Stimulated activated CD4-positive, alpha-beta T cell treated with anti-CD3 and anti-CD28 coated beads, Interleukin-1b, Interleukin-23, amount 100 ng/mL, for 1 hour (primary cell): Measurements from ENCODE around the gene TM4SF1.

Experiments used
- DNase-seq, 2 donors: peaks; one replicate each; pipeline ENCODE4 v3.0.0-alpha.2; 2020; ENCODE audit warnings: low read depth in 2 of 2

Gene TM4SF1

DNA sequence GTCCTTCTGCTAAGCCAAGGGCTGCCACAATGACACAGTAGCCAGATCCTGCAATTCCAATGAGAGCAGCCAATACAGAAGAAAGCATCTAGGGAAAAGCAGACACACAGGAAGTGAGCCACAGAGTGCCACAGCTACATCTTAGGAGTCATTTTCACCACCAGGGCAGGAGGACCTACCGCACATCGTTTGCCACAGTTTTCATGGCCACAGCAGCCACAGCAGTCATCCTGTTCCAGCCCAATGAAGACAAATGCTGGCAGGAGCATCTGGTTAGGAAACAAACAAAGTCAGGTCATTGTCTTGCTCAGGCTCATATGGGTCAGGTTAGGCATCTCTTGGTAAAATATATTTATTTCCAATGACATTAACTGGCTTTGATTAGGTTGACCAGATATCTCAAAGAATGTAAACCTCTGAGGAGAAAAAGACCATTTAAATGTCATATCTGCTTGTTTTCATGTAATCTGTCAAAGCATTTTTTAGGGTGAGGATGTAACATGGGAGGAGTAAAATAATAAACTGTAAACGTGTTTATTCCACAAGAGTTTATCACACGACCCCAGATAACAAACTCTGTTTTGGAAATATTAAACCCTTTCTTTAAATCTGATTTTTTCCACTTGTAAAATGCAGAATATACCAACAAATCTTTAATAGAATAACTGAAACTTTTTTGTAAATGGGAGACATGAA lies 1.8 kb downstream of the TM4SF1 start:
- DNase-seq = no peak

DNA sequence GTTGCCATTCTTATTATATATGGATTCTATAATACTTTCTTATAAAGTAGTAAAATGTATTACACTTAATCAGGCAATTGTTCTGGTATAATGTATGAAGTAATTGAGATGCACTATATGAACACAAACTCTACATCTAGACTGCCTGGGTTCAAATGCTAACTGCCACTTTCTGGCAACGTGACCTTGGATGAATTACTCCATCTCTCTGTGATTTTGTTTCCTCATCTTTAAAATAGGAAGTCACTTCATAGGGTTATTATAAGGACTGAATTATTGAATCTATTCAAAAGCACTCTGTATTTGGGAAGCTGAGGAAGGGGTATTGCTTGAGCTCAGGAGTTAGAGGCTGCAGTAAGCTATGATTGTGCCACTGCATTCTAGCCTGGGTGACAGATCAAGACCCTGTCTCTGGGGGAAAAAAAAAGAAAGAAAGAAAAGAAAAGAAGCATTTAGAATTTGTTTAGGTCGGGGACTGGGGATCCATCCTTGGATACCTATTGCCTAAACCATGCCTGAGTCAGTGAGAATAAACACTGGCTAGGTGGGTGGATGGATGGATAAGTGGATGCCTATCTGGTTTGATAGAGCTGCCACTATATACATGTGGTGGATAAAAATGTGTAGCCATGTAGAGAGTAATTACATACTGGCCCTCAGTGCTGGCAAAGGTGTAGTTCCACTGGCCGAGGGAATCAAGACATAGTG lies 2.5 kb downstream of the TM4SF1 start:
- no peak for DNase-seq

DNA sequence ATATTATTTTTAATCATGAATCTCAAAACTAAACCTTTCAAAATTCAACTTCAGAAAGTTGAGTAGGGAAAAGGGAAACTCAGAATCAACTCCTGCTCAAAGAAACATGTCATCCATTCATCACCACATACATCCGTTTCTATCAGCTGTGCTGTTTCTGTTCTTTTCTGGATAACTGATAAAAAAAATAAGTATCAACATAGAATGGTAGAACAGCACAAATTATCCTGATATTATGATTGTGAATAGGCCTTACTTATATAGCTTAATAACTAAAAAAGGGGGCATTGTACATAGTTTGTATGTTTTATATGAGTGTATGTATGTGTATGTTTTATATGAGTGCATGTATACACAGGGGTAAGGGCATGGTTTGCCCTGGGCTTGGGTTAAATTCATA lies 3.1 kb downstream of the TM4SF1 start:
- no peak for DNase-seq

DNA sequence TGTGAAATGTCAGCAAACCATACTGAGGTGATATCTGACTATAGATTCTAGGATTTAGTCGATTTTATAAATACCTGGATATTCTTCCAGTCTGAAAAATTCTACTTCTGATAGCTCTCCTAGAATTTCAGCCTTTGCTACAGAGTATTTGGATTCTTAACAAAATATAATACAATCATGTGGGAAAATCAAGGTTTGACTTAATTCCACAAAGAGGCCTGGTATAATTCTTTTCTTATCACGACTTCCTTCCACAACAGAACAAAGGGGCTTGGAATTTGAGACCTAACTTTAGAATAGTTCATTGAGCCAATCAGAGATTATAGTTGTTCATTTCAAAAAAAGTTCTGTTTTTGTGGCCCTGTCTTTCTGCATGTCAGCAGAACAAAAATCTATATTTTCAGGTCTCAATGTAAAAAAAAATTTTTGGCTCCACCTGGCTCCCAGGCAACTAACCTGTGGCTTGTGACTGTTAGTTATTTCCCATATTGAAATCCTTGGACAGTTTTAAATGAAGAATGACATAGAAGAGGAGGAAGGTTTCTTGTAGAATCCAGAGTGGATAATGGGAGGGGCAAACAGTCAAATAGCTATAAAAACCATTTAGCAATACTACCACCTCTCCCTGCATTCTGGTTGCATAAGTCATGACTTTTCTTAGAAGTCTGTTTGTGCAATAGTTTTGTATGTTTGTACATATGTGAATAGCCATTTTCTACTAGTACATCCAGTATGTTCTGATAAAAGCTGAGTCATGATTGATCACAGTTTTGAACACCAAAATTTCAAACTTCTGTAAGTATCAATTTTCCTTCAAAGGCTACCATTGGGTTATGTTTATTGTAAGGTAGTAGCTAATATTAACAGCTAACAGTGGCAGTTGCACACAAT lies 4.0 kb downstream of the TM4SF1 start:
- DNase-seq = no peak

DNA sequence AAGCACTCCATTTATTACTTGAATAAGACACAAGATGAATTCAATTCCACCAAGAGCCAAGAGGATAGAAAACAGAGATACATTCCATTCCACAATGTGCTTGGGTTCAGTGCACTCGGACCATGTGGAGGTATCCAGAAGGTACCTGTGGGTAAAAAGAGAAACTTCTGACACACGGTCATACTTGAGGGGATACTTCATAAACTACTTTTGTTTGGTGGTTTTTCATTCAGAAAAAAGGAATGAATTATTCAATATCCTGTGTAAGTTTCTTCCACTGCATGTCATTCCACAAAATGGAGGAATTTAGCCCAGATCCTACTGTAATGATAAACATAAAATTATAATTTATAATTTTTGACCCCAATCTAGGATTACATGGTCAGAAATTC lies 5.7 kb downstream of the TM4SF1 start:
- DNase-seq = no peak

DNA sequence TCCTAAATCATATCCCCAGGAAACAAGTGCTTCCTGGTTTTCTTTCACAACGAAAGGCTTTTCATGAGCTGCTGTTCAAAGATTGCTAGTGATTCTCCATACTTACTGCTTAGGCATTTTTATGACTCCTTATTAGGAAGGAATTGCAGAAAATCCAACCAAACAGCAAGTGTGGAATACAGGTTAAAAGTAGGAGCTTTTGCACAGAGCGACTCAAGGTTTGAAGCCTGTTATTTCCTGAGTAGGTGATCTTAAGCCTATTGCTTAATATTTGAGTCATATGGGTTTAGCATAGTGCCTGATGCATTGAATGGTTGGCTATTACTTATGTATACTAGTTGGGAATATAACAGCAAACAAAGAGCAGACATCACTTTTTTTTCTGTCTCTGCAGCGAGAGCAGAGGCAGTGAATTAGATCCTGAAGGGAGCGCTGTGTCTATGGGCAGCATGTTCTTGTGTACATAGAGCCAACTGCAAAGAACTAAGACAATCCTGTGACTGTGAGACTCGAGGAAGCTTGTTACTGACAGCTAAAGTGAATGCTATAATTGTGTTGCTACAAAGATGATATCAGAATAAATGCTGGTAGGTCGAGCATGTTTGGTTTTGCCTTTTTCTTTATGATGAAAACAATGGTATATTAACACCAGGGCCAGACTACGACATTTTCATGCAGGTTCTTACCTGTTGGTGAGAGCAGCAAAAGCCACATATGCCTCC lies 6.3 kb downstream of the TM4SF1 start:
- DNase-seq = no peak

DNA sequence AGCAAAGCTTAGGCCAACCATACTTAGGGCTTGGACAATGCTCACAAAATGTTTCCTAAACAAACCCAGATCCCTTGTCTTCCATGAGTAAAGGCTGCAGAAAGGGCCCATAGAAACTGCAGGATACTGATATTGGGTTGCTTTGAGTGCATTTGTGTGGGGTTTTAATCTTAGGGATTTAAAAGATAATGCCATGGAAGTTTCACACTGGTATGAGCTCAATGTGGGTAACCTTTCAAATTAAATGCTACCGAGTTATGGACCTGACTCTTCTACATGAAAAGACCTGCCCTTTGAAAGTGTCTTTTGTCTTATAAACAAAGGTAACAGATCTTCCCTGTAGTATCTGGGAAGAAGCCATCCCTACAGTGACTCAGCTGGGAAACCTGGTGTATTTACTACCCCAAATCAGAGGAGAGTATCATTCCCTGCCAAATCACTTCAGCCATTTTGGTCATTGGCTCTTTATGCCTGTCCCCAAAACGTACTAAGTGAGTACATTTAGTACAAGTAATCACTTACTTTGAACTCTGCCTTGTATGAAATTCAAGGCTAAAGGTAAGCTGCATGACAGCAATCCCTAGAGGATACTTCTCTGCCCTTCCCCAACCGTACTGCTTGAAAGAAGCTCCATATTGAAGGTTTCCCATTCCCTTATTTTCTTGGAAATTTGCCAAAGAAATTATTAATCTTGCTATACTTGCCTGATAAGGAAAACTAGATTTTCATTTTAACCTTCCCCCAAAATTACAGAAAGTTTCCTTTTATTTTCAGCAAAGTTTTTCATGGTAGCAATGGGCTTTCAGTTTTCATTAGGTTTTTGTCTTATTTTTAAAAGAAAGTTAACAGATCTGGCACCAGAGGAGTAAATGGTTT lies 7.2 kb downstream of the TM4SF1 start:
- no peak for DNase-seq

DNA sequence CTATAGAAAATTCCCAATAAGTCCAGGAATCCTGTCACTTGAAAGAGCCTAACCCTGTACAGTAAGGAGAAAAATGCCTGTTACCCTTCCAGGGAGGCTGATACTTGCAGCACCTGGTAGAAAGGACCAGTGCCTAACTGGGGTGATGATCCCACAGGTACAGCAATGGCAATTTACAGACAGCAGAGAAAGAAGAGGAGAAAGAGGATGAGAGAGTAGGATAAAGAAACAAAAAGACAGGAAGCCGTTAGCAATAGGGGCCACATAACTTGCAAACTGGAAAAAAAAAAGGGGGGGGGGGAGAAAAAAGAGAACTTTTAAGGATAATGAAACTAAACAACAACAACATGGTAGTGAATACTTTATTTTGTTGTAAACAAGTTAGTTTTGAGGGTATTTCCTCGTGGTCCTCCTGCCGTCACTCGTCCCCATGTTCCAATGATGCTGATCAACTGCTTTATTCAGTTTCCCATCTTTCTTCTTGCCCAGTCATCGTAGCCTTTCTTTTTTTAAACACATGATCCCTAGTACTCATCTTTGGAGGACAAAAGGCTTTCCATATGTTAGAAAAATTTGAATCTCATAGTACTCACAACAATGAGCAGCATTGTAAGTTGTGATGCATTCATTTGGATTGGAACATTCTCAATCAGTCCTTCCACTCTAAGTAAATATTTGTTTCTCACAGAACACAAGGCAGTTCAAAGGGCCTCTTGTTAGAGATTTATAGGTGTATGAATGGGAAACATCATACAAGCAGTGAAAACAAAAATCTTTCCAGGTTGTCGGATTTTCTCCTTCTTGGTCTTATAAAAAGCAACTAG lies 8.6 kb downstream of the TM4SF1 start:
- no peak for DNase-seq

DNA sequence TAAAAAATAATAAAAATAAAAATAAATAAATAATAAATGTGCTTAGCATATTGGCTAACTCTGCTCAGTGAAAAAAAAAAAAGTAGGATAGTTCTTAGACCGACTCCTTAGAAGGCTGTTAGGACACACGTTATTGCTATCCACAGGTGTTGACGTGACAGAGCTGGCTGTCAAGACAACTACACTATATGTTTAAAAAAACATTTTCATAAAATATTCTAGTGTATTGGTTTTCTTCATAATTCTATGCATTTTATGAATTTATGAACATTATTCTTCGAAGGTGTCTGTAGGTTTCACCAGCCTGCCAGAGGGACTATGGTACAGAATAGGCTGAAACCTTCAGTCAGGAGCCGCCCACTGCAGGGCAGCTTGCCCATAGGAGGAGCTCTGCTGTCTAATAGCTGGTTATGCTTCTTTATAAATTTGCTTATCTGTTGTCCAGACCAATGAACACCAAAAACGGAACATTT lies 9.2 kb downstream of the TM4SF1 start:
- DNase-seq = no peak

DNA sequence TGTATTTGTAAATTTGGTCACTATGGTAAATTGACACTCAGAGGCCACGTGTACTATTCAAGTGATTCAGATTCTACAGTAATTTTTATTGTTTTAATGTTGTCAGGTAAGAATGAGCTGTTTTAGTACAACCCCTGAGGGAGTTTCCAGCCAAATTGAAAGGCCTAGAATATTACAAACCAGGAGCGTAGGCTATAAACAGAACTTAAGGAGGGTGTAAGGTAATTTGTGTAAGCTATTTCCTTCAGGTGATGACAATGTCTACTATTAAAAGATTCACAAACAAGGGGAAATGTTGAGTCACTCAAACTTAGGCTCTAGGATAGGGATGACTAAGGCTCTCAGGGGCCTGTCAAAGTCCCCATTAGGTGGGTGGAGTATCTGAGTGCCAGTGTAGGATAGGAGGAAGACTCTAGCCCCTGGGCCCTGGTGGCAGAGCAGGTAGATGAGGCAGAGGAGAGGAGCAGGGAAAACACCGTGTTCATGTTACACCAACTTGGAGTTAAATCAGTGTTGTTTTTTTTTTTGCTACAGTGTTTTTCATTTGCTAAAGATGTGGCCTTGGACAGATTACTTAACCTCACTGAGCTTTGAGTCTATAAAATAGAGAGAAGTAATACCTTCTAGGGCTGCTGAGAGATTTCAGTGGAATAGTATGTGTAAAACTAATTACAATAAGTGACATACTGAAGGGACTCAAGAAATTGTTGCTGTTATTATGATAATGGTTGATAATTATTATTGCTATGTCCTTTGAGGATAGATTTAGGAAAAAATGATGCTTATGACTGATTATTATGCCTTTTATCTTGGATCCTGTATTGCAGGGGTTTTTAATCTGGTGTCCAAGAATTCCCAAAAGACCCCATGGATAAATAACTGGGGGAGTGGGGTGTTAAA lies 10.3 kb downstream of the TM4SF1 start:
- DNase-seq = peak in 1 of 2 donors; percentile 3

DNA sequence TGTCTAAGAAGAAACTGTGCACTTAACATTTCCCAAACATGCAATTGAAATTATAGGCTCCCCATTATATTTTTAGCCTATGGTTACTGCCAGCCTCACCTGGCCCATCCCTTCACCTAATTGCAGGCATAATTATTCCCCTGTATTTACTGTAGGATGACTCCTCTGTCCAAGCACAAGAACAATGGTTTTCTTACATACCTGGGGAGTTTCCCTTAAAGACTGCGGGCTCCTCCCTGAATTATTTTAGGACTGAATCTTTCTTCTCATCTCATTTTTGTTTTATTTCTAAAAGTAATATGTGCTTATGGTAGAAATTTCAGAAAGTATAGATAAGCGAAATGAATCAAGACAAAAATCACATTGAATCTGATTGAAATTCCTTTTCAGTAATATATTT lies 11.4 kb downstream of the TM4SF1 start:
- DNase-seq = no peak

DNA sequence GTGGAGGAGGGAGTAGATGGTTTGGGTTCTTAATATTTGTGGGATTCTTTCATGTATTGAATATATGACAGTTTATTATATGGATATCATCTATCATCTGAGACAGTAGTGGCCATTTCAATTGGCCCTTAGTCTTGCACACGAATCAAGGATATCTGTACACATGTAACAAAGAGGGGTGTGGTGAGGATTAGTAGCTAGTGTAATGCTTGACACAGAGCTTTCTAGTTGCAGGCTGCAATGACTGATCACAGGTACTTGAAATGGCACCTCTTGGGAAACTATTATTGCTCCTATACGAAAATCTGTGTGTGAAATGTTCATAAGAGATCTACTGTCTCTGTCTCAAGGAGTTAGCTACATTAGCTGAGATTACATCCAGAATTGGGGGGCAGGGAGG lies 12.8 kb downstream of the TM4SF1 start:
- DNase-seq = no peak

DNA sequence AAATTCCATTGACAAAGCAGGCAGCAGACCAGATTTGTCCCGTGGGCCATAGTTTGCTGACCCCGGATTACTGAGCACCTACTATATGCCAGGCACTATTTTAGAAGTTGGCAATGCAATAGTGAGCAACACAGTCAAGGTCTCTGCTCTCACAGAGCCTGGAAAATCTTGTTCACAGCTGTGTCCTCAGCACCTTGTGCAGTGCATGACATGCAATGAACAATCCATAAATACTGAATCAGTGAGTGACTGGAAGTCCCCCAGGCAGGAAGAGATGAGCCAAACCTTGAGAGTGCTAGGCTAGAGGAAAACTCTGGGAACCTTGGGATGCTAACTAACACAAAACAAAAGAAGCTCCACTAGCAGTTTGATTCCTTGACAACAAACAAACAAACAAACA lies 14.4 kb downstream of the TM4SF1 start:
- DNase-seq = no peak

DNA sequence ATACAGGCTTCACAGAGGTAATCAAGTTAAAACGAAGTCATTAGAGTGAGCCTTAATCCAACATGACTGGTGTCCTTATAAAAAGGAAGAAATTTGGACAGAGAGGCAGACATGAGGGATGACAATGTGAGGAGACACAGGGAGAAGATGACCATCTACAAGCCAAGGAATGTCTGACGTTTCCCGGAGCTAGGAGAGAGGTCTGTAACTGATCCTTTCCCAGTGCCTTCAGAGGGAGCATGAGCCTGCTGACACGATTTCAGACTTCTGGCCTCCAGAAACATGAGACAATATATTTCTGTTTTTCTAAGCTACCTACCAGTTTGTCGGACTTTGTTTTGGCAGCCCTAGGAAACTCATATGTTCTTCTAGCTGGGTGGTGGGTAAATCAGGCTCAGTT lies 15.1 kb downstream of the TM4SF1 start:
- DNase-seq = no peak

DNA sequence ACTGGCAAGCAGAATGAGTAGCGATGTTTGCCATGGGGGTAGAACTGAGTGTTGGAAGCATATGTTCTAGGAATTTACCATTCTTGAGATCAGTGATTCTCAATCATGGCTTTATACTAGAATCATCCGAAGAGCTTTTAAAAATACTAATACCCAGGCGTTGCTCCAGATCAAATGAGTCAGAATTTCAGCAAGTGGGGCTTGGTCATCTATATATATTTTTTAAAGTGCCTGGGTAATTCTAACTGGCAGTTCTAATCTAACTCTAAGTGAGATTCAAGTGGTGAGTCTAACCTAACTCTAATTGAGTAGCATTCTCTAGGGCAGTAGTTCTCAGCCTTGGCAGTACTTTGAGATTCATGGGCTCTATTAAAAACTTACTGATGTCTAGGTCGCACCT lies 20.8 kb downstream of the TM4SF1 start:
- no peak for DNase-seq

DNA sequence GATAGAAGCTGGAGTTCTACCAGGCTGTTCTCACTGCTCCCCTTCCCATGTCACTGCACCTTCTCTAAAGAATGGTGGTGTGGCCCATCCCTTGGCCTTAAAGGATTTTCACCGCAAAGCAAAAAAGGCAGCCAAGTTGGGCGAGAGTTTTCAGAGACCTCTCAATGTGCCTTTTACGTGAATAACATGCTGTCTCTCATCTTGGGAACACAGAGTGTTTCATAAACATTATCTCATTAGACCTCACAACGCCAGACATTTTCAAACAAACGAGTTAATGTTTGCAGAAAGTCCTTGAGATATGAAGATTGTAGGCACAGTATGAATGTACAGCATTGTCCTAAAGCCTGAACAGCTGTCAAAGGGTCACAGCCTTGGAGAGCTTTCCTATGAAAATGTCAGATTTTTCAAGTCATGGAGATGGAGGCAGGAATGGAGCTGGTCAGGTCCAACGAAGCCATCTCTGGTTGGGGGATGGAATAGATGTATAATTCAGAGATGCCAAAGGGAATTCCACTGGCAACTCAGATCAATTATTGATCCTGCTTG lies 21.3 kb downstream of the TM4SF1 start:
- no peak for DNase-seq

DNA sequence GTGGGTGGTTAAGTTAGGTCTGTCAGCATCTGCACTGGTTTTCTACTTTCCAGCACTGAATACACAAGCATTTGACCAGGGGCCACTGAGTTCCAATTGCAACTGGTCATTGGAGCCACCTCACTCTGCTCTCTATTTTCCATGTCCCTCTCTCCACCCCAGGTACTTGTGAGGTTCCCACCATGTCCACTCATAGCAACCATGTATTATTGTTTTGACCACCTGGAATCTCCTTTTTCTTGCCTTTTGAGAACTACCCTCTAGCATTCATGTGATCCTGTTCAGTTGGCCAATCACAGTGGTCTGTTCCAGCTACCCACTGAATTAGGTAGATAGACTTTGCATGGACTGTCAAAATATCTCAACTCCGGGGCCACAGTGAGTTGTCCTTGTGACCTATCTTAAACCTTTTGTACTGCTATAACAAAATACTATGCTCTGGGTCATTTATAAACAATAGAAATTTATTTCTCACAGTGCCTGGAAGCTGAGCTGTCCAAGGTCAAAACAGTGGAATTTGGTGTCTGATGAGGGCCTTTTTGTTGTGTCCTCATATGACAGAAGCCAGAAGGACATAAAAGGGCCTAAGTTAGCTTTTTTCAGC lies 23.8 kb downstream of the TM4SF1 start:
- DNase-seq = no peak

DNA sequence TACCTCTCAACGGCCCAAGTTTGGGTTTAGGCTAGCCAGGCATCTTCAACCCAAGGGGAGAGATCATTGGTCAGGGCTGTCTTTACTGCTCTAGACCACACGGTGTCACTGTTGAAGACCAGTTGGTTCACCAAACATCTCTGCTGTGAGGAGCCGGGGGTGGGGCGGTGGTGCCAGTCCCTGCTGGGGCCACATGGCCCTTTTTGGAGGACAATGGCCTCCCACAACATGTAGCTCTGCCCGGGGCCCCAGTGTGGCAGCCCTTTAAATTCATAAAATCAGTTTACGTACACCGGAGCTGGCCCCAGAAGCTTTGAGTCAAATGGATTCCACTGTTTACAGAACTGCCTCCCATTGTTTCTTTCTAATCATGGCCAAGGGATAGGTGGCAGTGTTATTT lies 24.9 kb downstream of the TM4SF1 start:
- DNase-seq = peak in 1 of 2 donors; percentile 1
